ENCODE data around the gene ANO8. TPM values are rescaled to one million over a fixed set of nuclear protein-coding genes. Genes with fewer than 3 reads are reported as not detected.
"Not testable (repeated sequence)": the region's sequence is repeated elsewhere in the genome, so short reads cannot be mapped to it uniquely, and the experiment has no call there.

The ANO8 gene
- total RNA-seq, 2 donors from 2014 or later, result 7.0 to 16.5 TPM

GRCh38 chr19:17296976-17297375 lies 37.7 kb downstream of the ANO8 start:
- Histone ChIP-seq H3K4me1 (peaks cover under 1% of the 10 kb centered on the region), H3K36me3 (replicated peaks in 1 of 2; ENCODE audit: insufficient read depth in 1 of 2, low read depth in 2 of 2) (no peaks in the 10 kb centered on the region), H3K27ac (no peak overlapping the region), H3K27me3 (no peaks in the 10 kb centered on the region), H3K9me3 (no peaks in the 10 kb centered on the region), H3K4me3 (no peak overlapping the region)
- intact Hi-C loops (cut with DNase I), result no loop called here
- ATAC-seq (no peak), DNase-seq (no peak)
- 92 to 95% methylated on average over 3 to 6 of the region's 6 CpGs for WGBS, 2 donors
- TF ChIP-seq POLR2A (IDR thresholded peaks at IDR 0.05), result no peak
- TF ChIP-seq CTCF (IDR thresholded peaks at IDR 0.05), result no peak

DNA sequence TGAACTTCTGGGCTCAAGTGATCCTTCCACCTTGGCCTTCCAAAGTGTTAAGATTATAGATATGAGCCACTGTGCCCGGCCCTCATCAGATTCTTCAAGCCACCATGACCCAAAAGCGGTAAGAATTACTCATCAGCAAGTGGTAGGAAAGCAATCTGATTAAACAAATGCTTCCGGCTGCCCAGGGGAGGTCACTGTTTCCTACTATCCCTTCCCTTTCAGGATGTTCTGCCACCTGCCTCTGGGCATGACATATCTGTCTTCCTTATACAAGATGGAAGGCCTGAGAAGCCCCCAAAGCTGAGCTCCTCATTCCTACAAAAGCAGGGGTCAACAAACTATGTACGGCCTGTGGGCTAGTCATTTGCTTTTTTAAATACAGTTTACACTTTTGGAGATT lies 38.4 kb downstream of the ANO8 start:
- WGBS, 2 donors, result 78 to 84% methylated on average over 3 to 4 of the region's 4 CpGs
- no peak for ATAC-seq
- TF ChIP-seq POLR2A (IDR thresholded peaks at IDR 0.05), result no peak
- Histone ChIP-seq H3K4me1 (no peaks in the 10 kb centered on the region), H3K36me3 (replicated peaks in 1 of 2; ENCODE audit: insufficient read depth in 1 of 2, low read depth in 2 of 2) (no peaks in the 10 kb centered on the region), H3K27me3 (no peaks in the 10 kb centered on the region), H3K27ac (no peak overlapping the region), H3K4me3 (no peak overlapping the region), H3K9me3 (no peaks in the 10 kb centered on the region)
- intact Hi-C loops (cut with DNase I), result no loop called here
- no peak for DNase-seq

GRCh38 chr19:17295551-17295950 lies 39.1 kb downstream of the ANO8 start:
- DNase-seq; H3K9me3 ChIP-seq; ATAC-seq; intact Hi-C loops (cut with DNase I); H3K4me1 ChIP-seq; H3K27me3 ChIP-seq; H3K36me3 ChIP-seq (replicated peaks in 1 of 2; ENCODE audit: insufficient read depth in 1 of 2, low read depth in 2 of 2); H3K4me3 ChIP-seq; H3K27ac ChIP-seq: not testable (repeated sequence)
- WGBS, 2 donors, result 96% methylated on average over 4 to 6 of the region's 6 CpGs

GRCh38 chr19:17294051-17294891 lies 40.4 kb downstream of the ANO8 start:
- Histone ChIP-seq H3K9me3 (no peaks in the 10 kb centered on the region), H3K27me3 (no peaks in the 10 kb centered on the region), H3K4me3 (no peak overlapping the region), H3K27ac (no peak overlapping the region), H3K36me3 (replicated peaks in 1 of 2; ENCODE audit: insufficient read depth in 1 of 2, low read depth in 2 of 2) (no peaks in the 10 kb centered on the region), H3K4me1 (no peaks in the 10 kb centered on the region)
- TF ChIP-seq POLR2A (IDR thresholded peaks at IDR 0.05) (no peak), CTCF (IDR thresholded peaks at IDR 0.05) (no peak)
- ATAC-seq, result no peak
- 80 to 96% methylated on average over 19 to 47 of the region's 48 CpGs for WGBS, 2 donors
- intact Hi-C loops (cut with DNase I), result no loop called here
- DNase-seq, result peak in 1 of 4 donors; percentile 37

- WGBS, 2 donors, result 88 to 97% methylated on average over 14 of the region's 14 CpGs
Observed at GRCh38 chr19:17293605-17294004, 41.0 kb downstream of the ANO8 start.

More at GRCh38 chr19:17293605-17294004, 41.0 kb downstream of the ANO8 start:
- H3K9me3 ChIP-seq, result no peaks in the 10 kb centered on the region
- ATAC-seq (no peak), DNase-seq (no peak)
- TF ChIP-seq POLR2A (IDR thresholded peaks at IDR 0.05), result no peak
- TF ChIP-seq CTCF (IDR thresholded peaks at IDR 0.05), result no peak
- intact Hi-C loops (cut with DNase I), result no loop called here
- no peak overlapping the region for H3K27ac ChIP-seq
- H3K27me3 ChIP-seq, result no peaks in the 10 kb centered on the region
- no peaks in the 10 kb centered on the region for H3K36me3 ChIP-seq (replicated peaks in 1 of 2; ENCODE audit: insufficient read depth in 1 of 2, low read depth in 2 of 2)
- no peaks in the 10 kb centered on the region for H3K4me1 ChIP-seq
- no peak overlapping the region for H3K4me3 ChIP-seq

Measured in body of pancreas (tissue), 4 donors.